H1 (cell line): ENCODE data around the gene SPTBN5. TPM values are rescaled to one million over a fixed set of nuclear protein-coding genes. Genes with fewer than 3 reads are reported as not detected.

Source experiments
- CHD7 ChIP-seq: fragments of 300-600 bp; sonication (generic); IDR thresholded peaks from 2 replicates; pipeline ENCODE4 v1.7.1; 2012; ENCODE audit warnings: low read length, moderate library complexity, mild to moderate bottlenecking, inconsistent platforms; ENCODE audit not compliant: insufficient replicate concordance
- CTBP2 ChIP-seq: IDR thresholded peaks from 2 replicates; pipeline ENCODE4 v1.7.0; 2011; ENCODE audit warnings: borderline replicate concordance, mild to moderate bottlenecking, moderate library complexity, mixed read lengths, low read length; ENCODE audit not compliant: insufficient read depth, insufficient read length
- HDAC6 ChIP-seq: IDR thresholded peaks from one replicate; pipeline ENCODE4 v1.7.1; 2012; ENCODE audit warnings: low read depth, mild to moderate bottlenecking, inconsistent platforms, low read length, moderate library complexity
- KDM1A ChIP-seq: fragments of 200-600, 300-600 bp; sonication (generic); IDR thresholded peaks from 2 replicates; pipeline ENCODE4 v1.7.1; 2016; ENCODE audit warnings: mild to moderate bottlenecking, low read length, borderline replicate concordance
- NRF1 ChIP-seq: IDR thresholded peaks from 2 replicates; pipeline ENCODE4 v1.6.1; 2011; ENCODE audit warnings: mild to moderate bottlenecking, low read depth, low read length, improper control_type of control experiment
- RXRA ChIP-seq: IDR thresholded peaks from 2 replicates; pipeline ENCODE4 v1.6.1; 2011; ENCODE audit warnings: low read depth, mild to moderate bottlenecking, low read length, moderate library complexity; ENCODE audit not compliant: insufficient read depth
- SP2 ChIP-seq: IDR thresholded peaks from 2 replicates; pipeline ENCODE4 v1.6.1; 2012; ENCODE audit warnings: mild to moderate bottlenecking, low read length, inconsistent platforms
- SUZ12 ChIP-seq: fragments of 200-600 bp; sonication (generic); IDR thresholded peaks from 2 replicates; pipeline ENCODE4 v1.6.1; 2012; ENCODE audit warnings: mild to moderate bottlenecking, inconsistent platforms, low read length, moderate library complexity, mixed read lengths
- TBP ChIP-seq: IDR thresholded peaks from 2 replicates; pipeline ENCODE4 v1.6.1; 2011; ENCODE audit warnings: low read depth, low read length, improper control_type of control experiment
- polyA plus RNA-seq, 7 experiments: library from polyadenylated mRNA; depleted of rRNA in 3 of 7; stranded (reverse) in 5 of 7; unstranded in 2 of 7; fragments of >200 nt in 5 of 7; fragments of 200-250 nt in 2 of 7; gene quantifications; 1 replicate in 5 of 7; 2 replicates in 1 of 7; 4 replicates in 1 of 7; pipeline versions ENCODE4 v1.2.1 to v1.2.3, GENCODE V29; 2011 to 2013; ENCODE audit warnings: missing spikeins in 2 of 7, mixed read lengths in 2 of 7
- total RNA-seq: library from RNA; stranded (reverse); fragmentation: NEBNext Ultra II Directional; extraction: Animal tissue kit (Norgen Biotek cat#: 25700); gene quantifications from 2 replicates; pipeline ENCODE4 v1.2.1, GENCODE V29; 2021

The SPTBN5 gene
- total and polyA plus RNA-seq, 2 of the 8 experiments (the other 6 are each of a cell fraction or from before 2014, with no cell fraction given) = 0.32 to 0.84 TPM

- TF ChIP-seq CHD7 = no peak
- TF ChIP-seq SP2 = no peak
- TF ChIP-seq TBP = no peak
- TF ChIP-seq CTBP2 = no peak
- no peak for TF ChIP-seq SUZ12
- TF ChIP-seq NRF1 = no peak
- TF ChIP-seq RXRA = no peak
- no peak for TF ChIP-seq HDAC6
- TF ChIP-seq KDM1A = no peak
Measured at GRCh38 chr15:41820791-41821423, 72.9 kb downstream of the SPTBN5 start (continued).
